Right renal pelvis (tissue), 4 donors: ENCODE results near the gene KCNQ1. TPM values are rescaled to one million over a fixed set of nuclear protein-coding genes. Genes with fewer than 3 reads are reported as not detected.

Source experiments
- DNase-seq, 4 donors: peaks; one replicate each; pipeline ENCODE4 v3.0.0-alpha.2; 2013; ENCODE audit warnings: low read depth in 4 of 4, low spot score in 3 of 4, missing footprints in 1 of 4
- polyA plus RNA-seq, 4 donors: library from polyadenylated mRNA; unstranded; fragments of 120-200 nt; gene quantifications; one replicate each; pipeline ENCODE4 v1.2.1, GENCODE V29; 2013; ENCODE audit not compliant: insufficient read length in 4 of 4

Gene KCNQ1
- polyA plus RNA-seq, 4 donors = 9.8 to 13.2 (median 12.0) TPM

DNA sequence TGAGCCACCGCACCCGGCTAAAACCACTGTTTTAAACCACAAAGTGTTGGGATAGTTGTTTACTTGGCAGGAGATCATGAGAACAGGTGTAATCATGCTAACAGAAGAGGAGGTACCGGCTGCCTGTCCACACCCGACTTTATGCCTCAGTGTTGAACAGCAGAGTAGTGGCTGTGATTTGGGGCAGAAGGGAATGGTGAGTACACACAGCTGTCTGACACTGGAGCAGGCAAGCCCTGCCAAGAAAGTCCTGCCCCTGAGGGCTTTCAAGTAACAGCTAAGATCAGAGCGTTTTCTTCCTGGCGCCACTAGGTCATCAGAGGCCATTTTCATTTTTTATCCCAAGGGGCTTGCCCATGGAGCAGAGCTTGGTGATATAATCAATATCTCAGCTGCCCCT, 432.7 kb downstream of the KCNQ1 start:
- no peak for DNase-seq

DNA sequence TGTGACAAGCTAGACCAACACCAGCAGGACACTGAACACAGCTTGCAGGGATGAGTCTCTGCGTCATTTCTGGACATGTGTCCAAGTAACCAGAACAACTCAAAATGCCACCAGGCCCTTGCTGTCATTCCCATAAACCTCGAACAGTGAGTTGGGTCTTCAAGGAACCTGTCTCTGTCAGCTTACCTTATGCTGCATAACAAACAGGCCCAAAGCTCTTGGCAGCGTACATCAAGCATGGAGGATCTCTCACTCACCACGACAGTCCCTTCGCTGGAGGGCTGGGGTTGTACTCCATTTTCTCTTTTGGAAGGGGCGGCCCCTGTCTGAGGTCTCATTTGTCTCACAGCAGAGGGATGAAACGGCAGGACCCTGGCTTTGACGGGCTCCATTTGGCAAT, 434.0 kb downstream of the KCNQ1 start:
- DNase-seq = no peak

DNA sequence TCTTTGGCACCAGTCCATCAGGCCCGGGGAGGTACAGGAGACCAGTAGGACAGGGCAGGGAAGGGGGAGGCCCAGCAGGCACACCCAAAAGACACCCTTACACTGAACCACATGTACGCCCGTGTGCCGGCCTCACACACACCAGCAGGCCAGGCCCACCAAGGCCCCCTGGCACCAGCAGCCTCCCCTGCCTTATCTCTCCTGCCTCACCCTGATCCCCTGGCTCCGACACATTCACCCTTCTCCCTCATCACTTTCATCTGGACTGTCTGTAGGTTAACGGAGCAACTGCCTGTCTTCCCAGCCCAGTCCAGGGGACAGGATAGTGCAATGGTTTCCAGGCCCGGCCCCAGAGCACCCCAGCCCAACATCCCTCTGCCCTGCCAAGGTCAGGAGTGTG, 435.8 kb downstream of the KCNQ1 start:
- no peak for DNase-seq

DNA sequence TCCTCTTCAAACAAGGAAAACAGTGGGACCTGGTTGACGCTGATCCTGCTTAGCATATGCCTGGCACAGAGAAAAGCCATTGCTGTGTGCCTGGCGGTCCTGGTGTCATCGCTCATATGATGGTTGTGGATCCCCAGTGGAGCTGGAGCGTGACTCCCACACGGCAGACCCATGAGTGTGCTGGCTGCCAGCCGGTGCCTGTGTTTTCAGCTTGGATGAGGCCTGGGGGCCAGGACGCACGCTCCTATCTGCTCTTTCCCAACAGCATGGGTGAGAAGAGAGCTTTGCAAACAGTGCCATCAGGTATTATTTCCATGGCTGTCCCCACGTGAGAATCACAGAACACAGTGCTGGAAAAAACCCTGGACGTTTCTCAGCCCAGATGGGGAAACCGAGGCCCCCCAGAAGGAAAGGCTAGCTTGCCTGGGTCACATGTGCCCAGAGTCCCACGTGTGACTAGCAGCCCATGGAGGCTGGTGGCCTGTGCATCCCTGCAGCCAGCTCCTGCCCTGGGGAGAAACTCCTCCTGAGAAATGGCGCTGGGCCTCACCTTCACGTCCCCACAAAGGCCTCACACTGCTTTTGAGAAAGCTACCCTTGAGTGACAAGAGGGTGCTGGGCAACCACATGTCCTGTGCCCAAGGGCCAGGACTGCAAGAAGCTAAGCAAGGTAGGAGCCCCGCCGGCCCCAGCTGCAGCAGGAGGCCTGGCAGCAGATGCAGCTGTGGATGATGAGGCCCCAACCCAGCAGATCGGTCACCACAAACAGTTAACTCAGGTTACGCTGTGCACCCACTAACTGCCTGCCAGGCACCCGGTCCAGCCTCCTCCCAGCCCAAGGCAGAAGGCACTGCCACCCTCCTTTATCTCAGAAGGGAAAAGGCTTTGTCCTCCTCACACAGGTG, 436.5 kb downstream of the KCNQ1 start:
- DNase-seq = no peak

DNA sequence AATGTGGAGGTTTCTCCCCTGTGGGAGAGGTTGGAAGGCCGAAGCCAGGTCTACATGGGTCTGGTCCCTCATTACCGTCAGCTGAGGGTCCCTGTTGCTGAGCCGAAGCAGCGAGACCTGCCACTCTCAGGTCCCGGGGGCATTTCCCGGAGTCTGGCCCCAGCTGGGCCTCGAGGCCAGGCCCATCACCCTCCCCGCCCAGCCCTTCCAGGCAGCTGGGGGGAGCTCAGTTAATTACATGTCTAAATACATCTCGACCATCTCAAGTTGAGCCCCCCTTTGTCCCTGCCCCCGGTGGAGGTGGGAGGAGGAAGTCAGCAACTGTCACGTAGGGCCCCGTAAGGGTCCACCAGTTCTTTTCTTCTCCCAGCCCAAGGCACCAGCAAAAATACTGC, 437.2 kb downstream of the KCNQ1 start:
- DNase-seq = no peak

DNA sequence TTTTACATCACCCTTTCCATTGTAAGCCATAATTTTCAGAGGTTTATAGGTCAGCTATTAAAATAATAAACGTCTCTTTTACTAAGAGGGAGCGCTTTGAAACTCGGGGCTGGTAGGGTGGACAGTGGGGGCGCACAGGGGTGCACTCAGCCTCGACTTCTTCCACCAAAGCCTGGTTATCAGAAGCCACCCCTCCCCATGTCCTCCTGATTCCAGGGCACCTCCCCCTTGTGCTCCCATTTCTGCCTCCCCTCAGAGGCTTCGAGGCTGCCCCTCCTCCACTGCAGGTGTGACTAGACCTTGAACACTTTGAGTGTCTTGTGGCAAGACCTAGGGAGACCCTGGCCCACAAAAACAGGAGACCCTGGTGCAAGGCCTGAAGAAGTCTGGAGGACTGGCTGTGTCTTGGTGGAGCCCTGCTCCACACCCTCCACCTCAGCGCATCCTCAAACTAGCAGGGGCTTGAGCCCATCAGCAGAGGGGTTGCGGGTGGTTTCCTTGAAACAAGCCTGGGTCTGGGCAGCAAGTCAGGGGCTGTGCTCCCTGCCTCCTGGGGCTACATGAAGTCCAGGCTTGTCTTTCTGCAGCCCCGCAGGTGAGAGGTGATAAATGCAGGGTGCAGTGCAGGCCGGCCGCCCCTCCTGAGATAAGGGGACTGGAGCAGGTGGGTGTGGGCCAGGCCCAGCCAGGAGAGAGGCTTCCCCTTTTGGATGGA, 437.7 kb downstream of the KCNQ1 start:
- DNase-seq = no peak

DNA sequence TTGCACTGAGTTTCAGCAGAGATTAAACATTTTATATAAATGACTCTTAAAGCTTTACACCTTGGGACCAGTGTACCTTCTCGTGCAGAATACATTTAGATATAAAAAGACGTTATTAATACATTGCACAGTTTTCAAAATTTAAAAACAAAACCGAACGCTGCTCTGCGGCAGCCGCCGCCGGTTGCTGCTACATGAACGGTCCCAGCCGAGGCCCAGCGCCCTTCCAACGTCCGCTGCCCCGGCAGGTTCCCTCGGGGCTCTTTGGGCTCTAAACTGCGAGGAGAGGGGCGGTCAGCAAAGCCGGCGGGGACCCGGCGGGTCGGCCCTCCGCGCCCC, 438.8 kb downstream of the KCNQ1 start:
- no peak for DNase-seq

DNA sequence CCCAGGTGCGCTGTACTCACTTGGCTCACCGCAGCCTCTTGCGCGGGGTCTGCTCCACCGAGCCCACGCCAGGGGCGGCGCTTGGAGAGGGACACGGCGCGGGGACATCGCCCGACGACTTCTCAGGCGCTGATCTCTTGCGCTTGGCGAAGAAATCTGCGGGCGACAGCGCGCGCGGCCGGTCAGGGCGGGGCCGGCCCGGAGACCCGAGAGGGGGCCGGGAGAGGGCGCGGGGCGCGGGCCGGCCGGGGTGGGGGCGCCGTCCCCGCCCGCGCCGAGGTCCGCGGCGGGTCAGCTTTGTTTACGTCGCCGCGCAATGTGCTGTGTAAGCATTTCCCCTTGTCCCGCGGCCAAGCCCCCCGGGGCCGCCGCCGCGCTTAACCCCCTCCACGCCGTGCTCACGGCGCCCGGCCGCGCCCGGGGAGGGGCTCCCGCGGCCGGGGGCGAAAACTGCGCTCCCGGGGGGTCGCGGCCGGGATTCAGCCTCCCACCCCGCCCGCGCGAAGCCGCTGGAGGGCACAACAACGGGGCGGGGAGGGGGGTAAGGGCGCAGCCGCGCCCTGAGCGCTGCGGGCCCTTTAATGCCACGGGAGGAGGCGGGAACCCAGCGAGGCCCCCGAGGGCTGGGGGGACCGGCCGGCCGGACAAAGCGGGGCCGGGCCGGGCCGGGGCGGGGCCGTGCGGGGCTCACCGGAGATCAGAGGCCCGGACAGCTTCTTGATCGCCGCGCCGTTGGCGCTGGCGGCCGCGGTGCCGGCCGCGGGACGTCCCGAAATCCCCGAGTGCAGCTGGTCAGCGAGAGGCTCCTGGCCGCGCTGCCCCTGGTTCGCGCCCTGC, 439.4 kb downstream of the KCNQ1 start:
- no peak for DNase-seq

DNA sequence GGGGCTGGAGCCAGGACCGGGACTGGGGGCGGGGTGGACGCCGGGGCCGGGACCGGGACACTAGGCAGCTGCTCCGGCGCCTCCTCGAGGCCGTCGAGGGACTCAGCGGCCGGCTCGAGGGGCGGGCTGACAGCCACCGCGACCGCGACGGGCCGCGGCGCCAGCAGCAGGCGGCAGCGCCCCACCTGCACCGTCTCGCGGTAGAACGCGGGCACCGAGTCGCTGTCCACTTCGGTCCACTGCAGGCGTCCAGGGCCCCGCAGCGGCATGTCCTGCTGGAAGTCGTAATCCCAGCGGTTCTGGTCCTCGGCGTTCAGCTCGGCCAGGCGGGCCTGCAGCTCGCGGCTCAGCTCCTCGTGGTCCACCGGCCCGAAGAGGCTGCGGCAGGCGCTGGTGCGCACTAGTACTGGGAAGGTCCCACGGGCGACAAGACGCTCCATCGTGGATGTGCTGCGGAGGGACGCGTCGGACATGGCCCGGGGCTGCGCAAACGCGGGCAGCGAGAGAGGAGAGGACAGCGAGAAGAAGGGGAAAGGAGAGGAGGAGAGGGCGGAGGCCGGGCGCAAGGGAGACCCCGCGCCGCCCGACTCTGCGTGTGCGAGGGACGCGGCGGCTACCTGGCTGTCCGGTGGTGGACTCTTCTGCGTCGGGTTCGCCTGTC, 440.3 kb downstream of the KCNQ1 start:
- DNase-seq = peak in 1 of 4 donors; percentile 41

DNA sequence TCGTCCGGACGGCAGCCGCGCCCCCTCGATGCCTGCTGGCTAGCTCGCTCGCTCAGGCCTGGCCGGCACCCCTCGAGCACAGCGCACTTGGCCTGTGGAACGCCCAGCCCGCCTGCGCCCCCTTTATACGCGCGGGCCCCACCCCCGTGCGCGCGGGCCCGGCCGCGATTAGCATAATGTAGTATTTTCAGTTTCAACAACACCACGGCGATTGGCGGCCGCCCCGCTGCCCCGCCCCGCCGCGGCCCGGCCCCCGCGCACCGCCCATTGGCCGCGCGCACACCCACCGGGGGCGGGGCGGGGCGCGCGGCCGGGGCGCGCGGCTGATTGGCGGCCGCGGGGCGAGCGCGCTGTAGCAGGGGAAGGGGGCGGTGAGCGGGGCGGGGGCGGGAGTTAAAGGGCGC, 440.9 kb downstream of the KCNQ1 start, which contains the start of gene CDKN1C:
TSS of gene CDKN1C (minus strand) at position 98 of the 404 bp plus-strand sequence. CDS start 319 bp downstream, outside the sequence.
- peak; percentile 73 to 83 (median 78) for DNase-seq

DNA sequence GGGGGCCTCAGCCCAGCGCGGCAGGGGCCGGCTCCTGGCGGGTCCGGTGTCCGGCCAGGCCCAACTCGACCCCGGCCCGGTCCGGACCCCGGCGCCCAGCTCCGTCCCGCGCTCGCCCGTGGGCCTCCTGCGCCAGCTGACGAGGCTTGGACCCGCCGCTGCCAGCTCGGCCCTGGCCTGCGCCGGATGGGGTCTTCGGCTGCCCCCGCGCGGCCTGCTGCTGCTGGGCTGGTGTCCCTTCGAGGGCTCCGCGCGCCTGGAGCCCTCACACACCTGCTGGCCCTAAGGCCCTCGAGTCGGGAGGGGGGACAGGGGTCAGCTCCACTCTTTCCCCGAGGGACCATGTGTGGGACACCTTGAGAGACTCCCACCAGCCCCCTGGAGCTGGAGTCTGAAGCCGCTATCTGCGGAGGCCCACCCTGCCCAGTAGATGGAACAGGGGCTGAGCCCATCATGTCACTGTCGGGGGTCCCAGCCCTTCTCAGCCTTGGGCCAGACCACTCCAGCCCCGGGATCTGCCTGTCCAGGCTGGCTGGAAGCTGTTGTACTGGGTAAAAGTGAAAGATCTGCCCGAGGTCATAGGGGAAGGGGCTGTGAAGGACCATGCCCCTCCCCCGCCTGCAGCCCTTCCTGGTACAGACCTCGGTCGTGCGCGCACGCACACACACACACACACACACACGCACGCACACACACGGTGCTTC, 441.5 kb downstream of the KCNQ1 start:
- no peak for DNase-seq

DNA sequence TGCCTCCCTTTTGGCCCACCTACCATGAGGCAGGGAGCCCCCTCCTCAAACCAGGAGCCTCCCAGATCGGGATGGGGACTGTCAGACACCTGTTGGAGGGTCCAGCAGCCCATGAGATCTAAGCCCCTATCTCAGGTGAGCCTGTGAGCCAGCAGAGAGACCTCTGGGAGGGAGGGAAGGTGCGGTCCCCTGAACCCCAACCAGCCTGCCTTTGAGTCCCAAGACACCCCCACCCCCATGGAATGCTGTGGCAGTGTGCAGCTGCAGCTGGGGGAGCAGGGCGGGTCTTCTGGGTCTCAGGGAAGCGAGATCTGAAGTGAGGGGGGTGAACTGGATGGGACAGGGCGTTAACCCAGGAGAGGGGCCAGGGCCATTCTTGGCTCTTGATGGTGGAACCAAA, 442.1 kb downstream of the KCNQ1 start:
- no peak for DNase-seq

DNA sequence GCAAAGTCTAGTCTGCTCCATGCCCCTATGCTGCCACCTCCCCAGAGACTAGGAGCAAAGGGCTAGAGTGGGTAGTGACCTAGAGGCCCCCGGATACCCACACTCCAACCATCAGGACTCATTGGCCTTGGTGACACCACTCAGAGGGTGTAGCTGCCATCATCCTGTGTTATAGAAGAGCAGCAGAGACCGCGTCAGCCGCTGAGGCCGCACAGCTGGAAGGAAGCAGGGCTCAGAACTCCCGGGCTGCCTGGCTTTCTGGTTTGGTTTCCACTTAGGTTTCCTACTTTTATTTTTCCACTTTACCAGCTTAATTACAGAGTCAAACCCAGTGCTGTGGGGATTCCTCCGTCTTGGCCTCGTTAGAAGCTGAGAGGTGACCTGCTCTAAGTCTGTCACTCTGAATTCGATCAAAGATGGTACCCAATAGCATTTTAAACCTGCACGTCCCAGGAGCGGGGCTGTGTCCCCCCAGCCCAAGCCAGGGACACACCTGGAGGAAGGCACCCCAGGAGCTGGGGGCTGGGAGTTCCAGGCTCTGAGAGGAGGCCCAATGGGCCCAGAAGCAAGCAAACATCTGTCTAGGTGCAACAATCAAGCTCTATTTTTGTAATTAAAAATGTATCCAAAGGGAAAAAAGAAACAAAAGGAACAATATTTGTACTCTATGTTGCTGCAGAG, 442.8 kb downstream of the KCNQ1 start:
- DNase-seq = no peak

DNA sequence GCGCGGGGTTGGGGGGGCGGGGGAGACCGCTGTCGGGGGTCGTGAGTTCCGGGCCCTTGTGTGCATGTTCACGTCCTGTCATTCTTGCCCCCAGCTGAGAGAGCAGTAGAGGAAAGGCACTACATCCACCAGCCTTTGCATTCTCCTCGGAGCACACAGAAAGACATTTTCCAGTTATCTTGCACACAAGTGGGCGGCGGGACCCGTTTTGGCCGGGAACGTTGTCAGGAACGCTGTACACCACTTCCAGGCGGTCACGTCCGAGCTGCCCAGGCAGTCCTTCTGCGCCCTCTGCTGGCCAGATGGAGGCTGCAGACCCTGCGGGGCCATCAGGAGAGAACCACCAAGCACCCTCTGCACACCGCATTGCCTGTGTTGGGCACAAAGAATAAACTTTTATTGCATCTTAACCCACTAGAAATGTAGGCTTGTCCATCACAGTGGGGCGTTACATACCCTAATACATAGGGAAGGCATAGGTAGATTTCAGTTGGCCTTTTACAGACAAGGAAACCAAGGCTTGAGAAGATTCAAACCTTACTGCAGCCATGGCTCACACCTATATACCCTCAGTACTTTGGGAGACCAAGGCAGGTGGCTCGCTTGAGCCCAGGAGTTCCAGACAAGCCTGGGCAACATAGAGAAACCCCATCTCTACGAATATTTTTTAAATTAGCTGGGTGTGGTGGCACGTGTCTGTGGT, 443.6 kb downstream of the KCNQ1 start:
- peak in 2 of 4 donors; percentile 83 to 85 for DNase-seq

DNA sequence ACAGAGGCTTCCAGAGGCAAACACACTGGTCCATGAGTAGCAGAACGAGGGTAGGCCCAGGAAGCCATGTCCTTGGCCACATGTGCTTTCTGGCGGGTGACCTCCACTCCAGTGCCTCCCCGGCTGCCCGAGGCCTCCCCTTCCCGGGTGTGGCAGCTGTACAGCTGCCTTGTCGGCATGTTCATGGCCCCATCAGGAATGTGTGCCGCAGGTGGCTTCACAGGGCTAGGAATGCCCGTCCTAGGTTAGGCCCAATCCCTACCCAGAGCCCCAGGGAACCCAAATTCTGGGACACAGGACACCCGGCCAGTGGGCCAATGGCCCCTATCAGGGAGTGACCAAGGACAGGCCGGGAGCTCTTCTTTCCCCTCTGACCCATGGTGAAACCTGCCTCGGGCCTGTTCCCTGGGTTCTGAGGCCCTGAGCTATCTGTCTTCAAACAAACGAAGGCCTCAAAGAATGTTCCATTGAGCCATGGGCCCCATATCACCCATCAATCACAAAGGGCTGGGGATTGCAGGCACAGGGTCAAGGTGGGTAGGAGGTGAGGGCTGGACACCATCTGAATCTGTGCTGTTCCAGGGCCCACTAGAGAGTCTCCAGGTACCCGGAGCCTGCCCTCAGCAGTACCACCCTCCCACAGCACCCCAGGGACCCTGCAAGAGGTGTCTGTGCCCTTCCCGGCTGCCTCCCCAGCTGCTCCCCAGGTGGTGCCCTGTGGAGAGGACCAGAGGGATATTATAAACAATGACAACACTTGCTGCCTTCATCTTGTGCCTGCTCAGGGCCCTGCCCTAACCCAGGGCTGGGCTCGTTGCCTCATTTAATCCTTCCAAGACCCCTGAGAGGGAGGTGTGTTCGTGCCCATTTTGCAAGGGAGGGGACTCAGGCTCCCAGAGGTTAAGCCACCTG, 444.8 kb downstream of the KCNQ1 start:
- no peak for DNase-seq

DNA sequence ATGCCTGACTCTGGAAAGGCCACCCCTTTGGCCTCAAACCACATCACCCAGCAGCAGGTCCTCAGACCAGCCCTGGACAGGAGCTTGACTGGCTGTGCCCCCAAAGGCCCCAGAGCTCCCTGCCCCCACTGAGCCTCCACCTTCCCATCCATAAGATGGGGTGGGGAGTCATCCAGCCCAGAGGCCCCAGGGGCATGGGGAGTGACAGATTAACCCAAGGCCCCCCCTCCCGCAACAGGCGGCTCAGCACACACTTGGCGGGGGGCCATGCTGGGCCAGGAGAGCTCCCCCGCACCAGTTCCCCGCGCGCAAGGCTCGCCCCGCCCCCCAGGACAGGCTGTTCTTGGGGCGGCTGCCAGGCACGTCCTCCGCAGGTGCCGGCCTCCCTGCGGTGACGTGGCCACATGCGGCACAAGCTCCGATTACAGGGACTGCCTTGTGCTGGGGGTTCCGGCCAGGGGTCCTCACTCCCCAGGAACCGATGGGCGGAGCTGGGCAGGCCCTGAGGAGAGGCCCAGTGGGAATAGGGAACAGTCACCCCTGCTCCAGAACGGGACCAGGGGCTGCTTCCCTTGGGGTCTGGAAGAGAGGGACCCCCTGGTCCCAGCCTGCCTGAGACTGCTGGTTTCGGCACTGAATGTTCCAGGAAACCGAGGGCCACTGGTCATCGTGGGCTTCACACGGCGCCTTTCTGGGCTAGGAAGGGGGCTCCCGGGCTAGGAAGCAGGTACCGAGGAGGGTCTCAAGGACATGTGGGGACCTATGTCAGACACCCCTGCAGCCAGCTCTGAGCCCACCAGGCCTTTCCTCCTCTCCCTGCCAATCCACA, 445.9 kb downstream of the KCNQ1 start:
- DNase-seq = peak in 1 of 4 donors; percentile 61
